VCaP (cell line): ENCODE measurements around the gene KRT2.
A peak's percentile ranks its signal among the peaks of the same experiment; 100 is the strongest.
"Not testable (repeated sequence)": the region's sequence is repeated elsewhere in the genome, so short reads cannot be mapped to it uniquely, and the experiment has no call there.

ENCODE experiments used
- H3K27ac ChIP-seq: fragments of 450-650 bp; 2 replicates; pipeline ENCODE4 v1.5.1; 2017
- CTCF ChIP-seq: fragments of 450-650 bp; conservative IDR thresholded peaks from 2 replicates; pipeline ENCODE4 v1.5.1; 2017; ENCODE audit warnings: mild to moderate bottlenecking, moderate library complexity

Gene KRT2

GRCh38 chr12:52672321-52672933, 20.4 kb upstream of the KRT2 start:
- TF ChIP-seq CTCF = no peak
- H3K27ac ChIP-seq = no peak overlapping the region

- no peak for TF ChIP-seq CTCF
- no peak overlapping the region for H3K27ac ChIP-seq
Measured at GRCh38 chr12:52670961-52671360, 18.9 kb upstream of the KRT2 start.

GRCh38 chr12:52670506-52670905, 18.5 kb upstream of the KRT2 start:
- no peak for TF ChIP-seq CTCF
- no peak overlapping the region for H3K27ac ChIP-seq

GRCh38 chr12:52669941-52670340, 17.9 kb upstream of the KRT2 start:
- H3K27ac ChIP-seq = not testable (repeated sequence)

GRCh38 chr12:52669426-52669825, 17.4 kb upstream of the KRT2 start:
- H3K27ac ChIP-seq = no peak overlapping the region
- no peak for TF ChIP-seq CTCF

GRCh38 chr12:52667931-52668330, 15.9 kb upstream of the KRT2 start:
- no peak overlapping the region for H3K27ac ChIP-seq
- no peak for TF ChIP-seq CTCF

- H3K27ac ChIP-seq = no peak overlapping the region
- TF ChIP-seq CTCF = peak; percentile 42; the same call in 1 of the 2 replicates
Measured at GRCh38 chr12:52667509-52667908, 15.5 kb upstream of the KRT2 start.

GRCh38 chr12:52666471-52666870, 14.5 kb upstream of the KRT2 start:
- no peak for TF ChIP-seq CTCF
- H3K27ac ChIP-seq = no peak overlapping the region
